Measurements from ENCODE around the gene GEMIN4. TPM values are rescaled to one million over a fixed set of nuclear protein-coding genes. Genes with fewer than 3 reads are reported as not detected.

Gene GEMIN4
- total RNA-seq, 1 donor: 8.7 TPM

- Histone ChIP-seq H3K27me3 (ENCODE audit: insufficient read depth, low read length) (no peaks in the 10 kb centered on the region), H3K4me1 (ENCODE audit: insufficient read depth, low read length) (peaks cover 16% of the 10 kb centered on the region), H3K79me2 (ENCODE audit: insufficient read depth, low read length) (peaks cover 46% of the 10 kb centered on the region), H3K4me2 (ENCODE audit: insufficient read depth, low read length) (peak overlapping the region; percentile 74), H4K20me1 (ENCODE audit: insufficient read depth, low read length) (no peaks in the 10 kb centered on the region), H2AFZ (ENCODE audit: low read length) (peak overlapping the region; percentile 79), H3K36me3 (ENCODE audit: insufficient read depth, low read length) (peaks cover 18% of the 10 kb centered on the region), H3K27ac (ENCODE audit: low read depth, low read length) (peak overlapping the region; percentile 3), H3K9me3 (ENCODE audit: low read depth, low read length) (no peaks in the 10 kb centered on the region), H3K4me3 (ENCODE audit: insufficient read depth, low read length) (peak overlapping the region; percentile 78)
- DNase-seq (ENCODE audit: insufficient read length, low spot score, missing footprints): no peak
- TF ChIP-seq CTCF (IDR thresholded peaks at IDR 0.05; ENCODE audit: extremely low read depth, low read depth, low read length): no peak
Observed at GRCh38 chr17:731644-732066, 20.4 kb downstream of the GEMIN4 start.

GRCh38 chr17:728911-729310 lies 23.2 kb downstream of the GEMIN4 start:
- Histone ChIP-seq H3K9me3 (ENCODE audit: low read depth, low read length) (no peaks in the 10 kb centered on the region), H3K4me2 (ENCODE audit: insufficient read depth, low read length) (no peak overlapping the region), H3K79me2 (ENCODE audit: insufficient read depth, low read length) (peaks cover 20% of the 10 kb centered on the region), H3K36me3 (ENCODE audit: insufficient read depth, low read length) (no peaks in the 10 kb centered on the region), H3K27me3 (ENCODE audit: insufficient read depth, low read length) (no peaks in the 10 kb centered on the region), H3K4me1 (ENCODE audit: insufficient read depth, low read length) (peaks cover 17% of the 10 kb centered on the region), H3K27ac (ENCODE audit: low read depth, low read length) (no peak overlapping the region), H3K4me3 (ENCODE audit: insufficient read depth, low read length) (no peak overlapping the region), H4K20me1 (ENCODE audit: insufficient read depth, low read length) (no peaks in the 10 kb centered on the region), H2AFZ (ENCODE audit: low read length) (no peak overlapping the region)
- TF ChIP-seq CTCF (IDR thresholded peaks at IDR 0.05; ENCODE audit: extremely low read depth, low read depth, low read length): no peak
- no peak for DNase-seq (ENCODE audit: insufficient read length, low spot score, missing footprints)

GRCh38 chr17:726271-726919 lies 25.7 kb downstream of the GEMIN4 start:
- Histone ChIP-seq H3K9me3 (ENCODE audit: low read depth, low read length) (no peaks in the 10 kb centered on the region), H3K4me1 (ENCODE audit: insufficient read depth, low read length) (peaks cover 6% of the 10 kb centered on the region), H3K4me3 (ENCODE audit: insufficient read depth, low read length) (no peak overlapping the region), H3K27me3 (ENCODE audit: insufficient read depth, low read length) (no peaks in the 10 kb centered on the region), H3K79me2 (ENCODE audit: insufficient read depth, low read length) (peaks cover 11% of the 10 kb centered on the region), H3K27ac (ENCODE audit: low read depth, low read length) (no peak overlapping the region), H4K20me1 (ENCODE audit: insufficient read depth, low read length) (no peaks in the 10 kb centered on the region), H3K4me2 (ENCODE audit: insufficient read depth, low read length) (peak overlapping the region; percentile 45), H3K36me3 (ENCODE audit: insufficient read depth, low read length) (no peaks in the 10 kb centered on the region), H2AFZ (ENCODE audit: low read length) (peak overlapping the region; percentile 64)
- no peak for TF ChIP-seq CTCF (IDR thresholded peaks at IDR 0.05; ENCODE audit: extremely low read depth, low read depth, low read length)
- no peak for DNase-seq (ENCODE audit: insufficient read length, low spot score, missing footprints)

GRCh38 chr17:725746-726145 lies 26.3 kb downstream of the GEMIN4 start:
- H3K36me3 ChIP-seq (ENCODE audit: insufficient read depth, low read length): no peaks in the 10 kb centered on the region
- TF ChIP-seq CTCF (IDR thresholded peaks at IDR 0.05; ENCODE audit: extremely low read depth, low read depth, low read length): no peak
- H3K4me3 ChIP-seq (ENCODE audit: insufficient read depth, low read length): no peak overlapping the region
- no peak for DNase-seq (ENCODE audit: insufficient read length, low spot score, missing footprints)
- peak overlapping the region; percentile 45 for H3K4me2 ChIP-seq (ENCODE audit: insufficient read depth, low read length)
- H4K20me1 ChIP-seq (ENCODE audit: insufficient read depth, low read length): no peaks in the 10 kb centered on the region
- peaks cover 7% of the 10 kb centered on the region for H3K79me2 ChIP-seq (ENCODE audit: insufficient read depth, low read length)
- H3K9me3 ChIP-seq (ENCODE audit: low read depth, low read length): no peaks in the 10 kb centered on the region
- H3K4me1 ChIP-seq (ENCODE audit: insufficient read depth, low read length): peaks cover 4% of the 10 kb centered on the region
- no peaks in the 10 kb centered on the region for H3K27me3 ChIP-seq (ENCODE audit: insufficient read depth, low read length)
- no peak overlapping the region for H2AFZ ChIP-seq (ENCODE audit: low read length)
- no peak overlapping the region for H3K27ac ChIP-seq (ENCODE audit: low read depth, low read length)

All from osteoblast (primary cell).